ENCODE measurements around the gene PBX1.

Gene PBX1

GRCh38 chr1:164768619-164769018 is 209.6 kb downstream of the PBX1 start:
- Histone ChIP-seq H2AFZ (ENCODE audit: low read length) (no peak overlapping the region), H2BK120ac (ENCODE audit: low read depth, low read length) (no peak overlapping the region), H2AK5ac (ENCODE audit: low read depth, low read length) (no peak overlapping the region), H3K79me1 (ENCODE audit: low read depth, low read length) (no peaks in the 10 kb centered on the region), H4K91ac (ENCODE audit: low read depth, low read length, poor library complexity) (no peak overlapping the region), H2BK5ac (ENCODE audit: low read length) (no peak overlapping the region), H3K27ac (replicated peaks; ENCODE audit: low read length) (no peak overlapping the region), H2BK12ac (ENCODE audit: low read length) (no peak overlapping the region), H3K18ac (ENCODE audit: low read length) (no peak overlapping the region), H3K4me3 (ENCODE audit: low read length in 2 of 2) (no peak overlapping the region), H3K4me1 (ENCODE audit: control insufficient read depth in 2 of 2, insufficient read depth in 1 of 2, low read depth in 1 of 2, low read length in 2 of 2) (peaks cover 7 to 34% of the 10 kb centered on the region in 2 donors), H3K9me3 (replicated peaks in 1 of 2; ENCODE audit: control insufficient read depth in 2 of 2, insufficient read depth in 1 of 2, low read depth in 1 of 2, low read length in 2 of 2) (no peaks in the 10 kb centered on the region), H3K14ac (ENCODE audit: low read length) (no peak overlapping the region), H3K4me2 (ENCODE audit: insufficient read depth, low read length, poor library complexity, severe bottlenecking) (no peak overlapping the region), H3K36me3 (replicated peaks in 1 of 2; ENCODE audit: control insufficient read depth in 2 of 2, insufficient read depth in 2 of 2, low read length in 2 of 2) (no peaks in the 10 kb centered on the region), H3K4ac (ENCODE audit: low read length) (no peak overlapping the region), H4K8ac (ENCODE audit: low read depth, low read length) (no peak overlapping the region), H2BK15ac (ENCODE audit: low read length) (no peak overlapping the region), H3K9ac (ENCODE audit: low read depth, low read length, poor library complexity) (no peak overlapping the region), H3K27me3 (ENCODE audit: control insufficient read depth in 3 of 3, insufficient read depth in 3 of 3, low read depth in 1 of 3, low read length in 3 of 3) (no peaks in the 10 kb centered on the region), H3K23ac (ENCODE audit: low read depth, low read length, poor library complexity) (no peak overlapping the region)
- WGBS, 2 donors (ENCODE audit: extremely low coverage in 2 of 2, insufficient read length in 2 of 2, insufficient replicate concordance in 1 of 2), result no CpG with 5 or more reads among the region's 5 CpGs
- DNase-seq (ENCODE audit: low spot score), result no peak

GRCh38 chr1:164769486-164770130 is 210.6 kb downstream of the PBX1 start:
- Histone ChIP-seq H3K27ac (replicated peaks; ENCODE audit: low read length) (no peak overlapping the region), H3K27me3 (ENCODE audit: control insufficient read depth in 3 of 3, insufficient read depth in 3 of 3, low read depth in 1 of 3, low read length in 3 of 3) (no peaks in the 10 kb centered on the region), H4K8ac (ENCODE audit: low read depth, low read length) (no peak overlapping the region), H3K18ac (ENCODE audit: low read length) (no peak overlapping the region), H3K9ac (ENCODE audit: low read depth, low read length, poor library complexity) (no peak overlapping the region), H2AFZ (ENCODE audit: low read length) (no peak overlapping the region), H3K23ac (ENCODE audit: low read depth, low read length, poor library complexity) (no peak overlapping the region), H3K9me3 (replicated peaks in 1 of 2; ENCODE audit: control insufficient read depth in 2 of 2, insufficient read depth in 1 of 2, low read depth in 1 of 2, low read length in 2 of 2) (no peaks in the 10 kb centered on the region), H3K36me3 (replicated peaks in 1 of 2; ENCODE audit: control insufficient read depth in 2 of 2, insufficient read depth in 2 of 2, low read length in 2 of 2) (no peaks in the 10 kb centered on the region), H2BK5ac (ENCODE audit: low read length) (no peak overlapping the region), H3K4ac (ENCODE audit: low read length) (no peak overlapping the region), H3K4me1 (ENCODE audit: control insufficient read depth in 2 of 2, insufficient read depth in 1 of 2, low read depth in 1 of 2, low read length in 2 of 2) (peaks cover 8 to 34% of the 10 kb centered on the region in 2 donors), H2BK120ac (ENCODE audit: low read depth, low read length) (no peak overlapping the region), H4K91ac (ENCODE audit: low read depth, low read length, poor library complexity) (no peak overlapping the region), H3K4me2 (ENCODE audit: insufficient read depth, low read length, poor library complexity, severe bottlenecking) (no peak overlapping the region), H3K14ac (ENCODE audit: low read length) (no peak overlapping the region), H3K79me1 (ENCODE audit: low read depth, low read length) (no peaks in the 10 kb centered on the region), H2AK5ac (ENCODE audit: low read depth, low read length) (no peak overlapping the region), H2BK12ac (ENCODE audit: low read length) (no peak overlapping the region), H2BK15ac (ENCODE audit: low read length) (no peak overlapping the region), H3K4me3 (ENCODE audit: low read length in 2 of 2) (no peak overlapping the region)
- no CpG with 5 or more reads among the region's 2 CpGs for WGBS, 2 donors (ENCODE audit: extremely low coverage in 2 of 2, insufficient read length in 2 of 2, insufficient replicate concordance in 1 of 2)
- no peak for DNase-seq (ENCODE audit: low spot score)

GRCh38 chr1:164770131-164770529 is 211.1 kb downstream of the PBX1 start:
- H3K9me3 ChIP-seq (replicated peaks in 1 of 2; ENCODE audit: control insufficient read depth in 2 of 2, insufficient read depth in 1 of 2, low read depth in 1 of 2, low read length in 2 of 2), result no peaks in the 10 kb centered on the region
- no peak overlapping the region for H3K18ac ChIP-seq (ENCODE audit: low read length)
- H3K4me3 ChIP-seq (ENCODE audit: low read length in 2 of 2), result no peak overlapping the region
- no peaks in the 10 kb centered on the region for H3K79me1 ChIP-seq (ENCODE audit: low read depth, low read length)
- no peak overlapping the region for H3K9ac ChIP-seq (ENCODE audit: low read depth, low read length, poor library complexity)
- no peak overlapping the region for H4K8ac ChIP-seq (ENCODE audit: low read depth, low read length)
- no peak overlapping the region for H2BK120ac ChIP-seq (ENCODE audit: low read depth, low read length)
- H3K27ac ChIP-seq (replicated peaks; ENCODE audit: low read length), result no peak overlapping the region
- no peaks in the 10 kb centered on the region for H3K36me3 ChIP-seq (replicated peaks in 1 of 2; ENCODE audit: control insufficient read depth in 2 of 2, insufficient read depth in 2 of 2, low read length in 2 of 2)
- H3K4ac ChIP-seq (ENCODE audit: low read length), result no peak overlapping the region
- H3K14ac ChIP-seq (ENCODE audit: low read length), result no peak overlapping the region
- no peak overlapping the region for H2AFZ ChIP-seq (ENCODE audit: low read length)
- no peak overlapping the region for H4K91ac ChIP-seq (ENCODE audit: low read depth, low read length, poor library complexity)
- WGBS, 2 donors (ENCODE audit: extremely low coverage in 2 of 2, insufficient read length in 2 of 2, insufficient replicate concordance in 1 of 2), result no CpG with 5 or more reads among the region's 2 CpGs
- H3K23ac ChIP-seq (ENCODE audit: low read depth, low read length, poor library complexity), result no peak overlapping the region
- no peak for DNase-seq (ENCODE audit: low spot score)
- H2AK5ac ChIP-seq (ENCODE audit: low read depth, low read length), result no peak overlapping the region
- no peak overlapping the region for H2BK12ac ChIP-seq (ENCODE audit: low read length)
- H3K4me1 ChIP-seq (ENCODE audit: control insufficient read depth in 2 of 2, insufficient read depth in 1 of 2, low read depth in 1 of 2, low read length in 2 of 2), result peaks cover 11 to 34% of the 10 kb centered on the region in 2 donors
- no peak overlapping the region for H2BK5ac ChIP-seq (ENCODE audit: low read length)
- no peak overlapping the region for H3K4me2 ChIP-seq (ENCODE audit: insufficient read depth, low read length, poor library complexity, severe bottlenecking)
- H3K27me3 ChIP-seq (ENCODE audit: control insufficient read depth in 3 of 3, insufficient read depth in 3 of 3, low read depth in 1 of 3, low read length in 3 of 3), result no peaks in the 10 kb centered on the region
- H2BK15ac ChIP-seq (ENCODE audit: low read length), result no peak overlapping the region

- Histone ChIP-seq H2BK12ac (ENCODE audit: low read length) (no peak overlapping the region), H3K79me1 (ENCODE audit: low read depth, low read length) (no peaks in the 10 kb centered on the region), H4K8ac (ENCODE audit: low read depth, low read length) (no peak overlapping the region), H3K4ac (ENCODE audit: low read length) (no peak overlapping the region), H2BK5ac (ENCODE audit: low read length) (no peak overlapping the region), H3K23ac (ENCODE audit: low read depth, low read length, poor library complexity) (no peak overlapping the region), H3K4me3 (ENCODE audit: low read length in 2 of 2) (no peak overlapping the region), H3K9me3 (replicated peaks in 1 of 2; ENCODE audit: control insufficient read depth in 2 of 2, insufficient read depth in 1 of 2, low read depth in 1 of 2, low read length in 2 of 2) (no peaks in the 10 kb centered on the region), H3K36me3 (replicated peaks in 1 of 2; ENCODE audit: control insufficient read depth in 2 of 2, insufficient read depth in 2 of 2, low read length in 2 of 2) (no peaks in the 10 kb centered on the region), H3K14ac (ENCODE audit: low read length) (no peak overlapping the region), H3K4me1 (ENCODE audit: control insufficient read depth in 2 of 2, insufficient read depth in 1 of 2, low read depth in 1 of 2, low read length in 2 of 2) (peaks cover 11 to 24% of the 10 kb centered on the region in 2 donors), H3K18ac (ENCODE audit: low read length) (no peak overlapping the region), H3K27ac (replicated peaks; ENCODE audit: low read length) (no peak overlapping the region), H2AK5ac (ENCODE audit: low read depth, low read length) (no peak overlapping the region), H2BK120ac (ENCODE audit: low read depth, low read length) (no peak overlapping the region), H2BK15ac (ENCODE audit: low read length) (no peak overlapping the region), H3K4me2 (ENCODE audit: insufficient read depth, low read length, poor library complexity, severe bottlenecking) (no peak overlapping the region), H3K9ac (ENCODE audit: low read depth, low read length, poor library complexity) (no peak overlapping the region), H2AFZ (ENCODE audit: low read length) (peak overlapping the region; percentile 20), H4K91ac (ENCODE audit: low read depth, low read length, poor library complexity) (no peak overlapping the region), H3K27me3 (ENCODE audit: control insufficient read depth in 3 of 3, insufficient read depth in 3 of 3, low read depth in 1 of 3, low read length in 3 of 3) (no peaks in the 10 kb centered on the region)
- WGBS, 2 donors (ENCODE audit: extremely low coverage in 2 of 2, insufficient read length in 2 of 2, insufficient replicate concordance in 1 of 2), result no CpG with 5 or more reads among the region's 8 CpGs
- DNase-seq (ENCODE audit: low spot score), result no peak
Measured at GRCh38 chr1:164771041-164771618, 212.1 kb downstream of the PBX1 start.
